GM21423 (cell line): ENCODE results near the gene CDH9.

Experiments
- ATAC-seq: cut with Tn5 transposase; IDR thresholded peaks from one replicate; pipeline ENCODE4 v1.9.1; 2021; ENCODE audit warnings: mild to moderate bottlenecking, moderate library complexity; ENCODE audit not compliant: unreplicated experiment

Gene CDH9

GRCh38 chr5:27038476-27038875 lies at the start of gene CDH9:
Gene CDH9 (minus strand): TSS chr5:27038586. CDS start chr5:26988333, 50,253 bp downstream.
- no peak for ATAC-seq

DNA sequence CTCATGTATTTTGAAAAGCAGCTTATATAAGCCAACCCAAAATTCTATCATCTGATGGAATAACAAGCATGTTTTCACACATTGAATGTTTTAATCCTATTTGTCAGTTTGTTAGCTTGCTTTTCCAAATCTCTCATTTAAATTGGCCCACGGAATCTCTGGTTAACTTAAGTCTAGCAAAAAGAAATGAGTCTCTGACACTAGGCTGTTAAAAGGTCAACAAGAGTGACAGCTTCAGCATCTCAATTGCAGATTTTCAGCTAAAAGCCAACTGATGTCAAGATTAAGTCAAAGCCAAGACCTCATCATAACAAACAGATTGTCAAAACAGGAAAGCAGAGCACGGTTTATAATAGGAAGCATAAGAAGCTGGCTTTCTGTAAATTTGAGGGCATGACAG lies 49.4 kb upstream of the CDH9 start:
- ATAC-seq = no peak

GRCh38 chr5:27083449-27084415 lies 45.3 kb upstream of the CDH9 start:
- no peak for ATAC-seq

GRCh38 chr5:27080147-27080546 lies 41.8 kb upstream of the CDH9 start:
- ATAC-seq = no peak

- ATAC-seq = no peak
These were observed 24.1 kb upstream of the CDH9 start for GRCh38 chr5:27062451-27062850.

- no peak for ATAC-seq
These were observed 10.1 kb upstream of the CDH9 start for GRCh38 chr5:27048510-27048909.

GRCh38 chr5:27041372-27041771 lies 3.0 kb upstream of the CDH9 start:
- ATAC-seq = no peak

- ATAC-seq = no peak
These were observed 3.8 kb downstream of the CDH9 start for GRCh38 chr5:27034565-27034964.

GRCh38 chr5:27026801-27027200 lies 11.6 kb downstream of the CDH9 start:
- no peak for ATAC-seq

DNA sequence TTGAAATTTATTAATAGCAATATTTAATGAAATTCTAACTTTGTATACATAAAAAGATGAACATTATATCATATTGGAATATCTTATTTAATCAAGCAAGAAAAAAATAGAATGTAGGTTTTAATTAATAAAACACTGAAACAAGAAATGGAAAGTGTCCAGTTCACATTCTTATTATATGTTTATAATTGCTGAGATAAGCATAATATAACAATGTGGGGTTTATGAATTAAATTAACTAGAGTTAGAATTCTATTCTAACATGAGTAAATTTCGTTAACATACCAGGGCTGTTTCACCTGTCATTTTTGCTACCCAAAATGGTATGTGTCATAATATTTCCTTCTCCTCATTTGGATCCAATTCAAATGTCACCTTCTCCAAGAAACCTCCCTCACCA lies 12.3 kb downstream of the CDH9 start:
- ATAC-seq = no peak

GRCh38 chr5:27021471-27021870 lies 16.9 kb downstream of the CDH9 start:
- no peak for ATAC-seq

GRCh38 chr5:27020973-27021372 lies 17.4 kb downstream of the CDH9 start:
- no peak for ATAC-seq

DNA sequence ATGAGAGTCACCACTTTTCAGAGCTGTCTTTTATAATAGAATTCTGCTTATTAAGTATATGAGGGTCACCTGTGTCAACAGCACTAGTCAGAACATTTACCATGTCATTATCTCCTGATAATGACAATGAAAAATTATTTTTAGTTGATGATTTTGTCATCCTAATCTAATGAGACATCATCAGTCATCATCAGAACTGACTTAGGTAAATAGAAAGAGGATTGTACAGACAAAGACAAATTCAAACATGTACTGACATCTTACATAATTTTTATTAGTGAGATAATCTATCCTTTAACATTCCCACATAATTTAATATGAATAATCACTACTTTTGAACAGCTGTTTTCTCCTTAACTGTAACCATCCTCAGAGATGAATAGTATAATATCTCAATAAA lies 22.6 kb downstream of the CDH9 start:
- no peak for ATAC-seq

GRCh38 chr5:27011274-27011673 lies 27.1 kb downstream of the CDH9 start:
- ATAC-seq = no peak

- no peak for ATAC-seq
These were observed 27.7 kb downstream of the CDH9 start for GRCh38 chr5:27010646-27011045.

DNA sequence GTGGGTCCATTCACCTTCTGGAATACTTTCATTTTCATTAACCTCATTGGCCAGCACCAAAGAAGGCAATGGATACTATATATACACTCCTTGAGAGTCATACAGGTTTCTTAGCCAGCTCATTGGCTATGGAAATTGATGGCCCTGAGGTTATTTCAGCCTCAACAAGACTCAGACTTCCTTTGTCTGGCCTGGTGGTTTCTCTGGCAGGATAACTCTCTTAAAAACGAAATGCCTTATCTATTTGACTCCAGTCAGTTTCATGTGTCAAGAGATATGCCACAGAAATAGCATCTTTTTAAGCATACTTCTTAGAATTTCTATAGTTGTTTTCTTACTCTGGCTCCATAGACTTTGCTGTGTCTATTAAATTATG lies 28.9 kb downstream of the CDH9 start:
- no peak for ATAC-seq

- no peak for ATAC-seq
These were observed 29.5 kb downstream of the CDH9 start for GRCh38 chr5:27008604-27009539.

- ATAC-seq = no peak
These were observed 31.3 kb downstream of the CDH9 start for GRCh38 chr5:27007121-27007520.

DNA sequence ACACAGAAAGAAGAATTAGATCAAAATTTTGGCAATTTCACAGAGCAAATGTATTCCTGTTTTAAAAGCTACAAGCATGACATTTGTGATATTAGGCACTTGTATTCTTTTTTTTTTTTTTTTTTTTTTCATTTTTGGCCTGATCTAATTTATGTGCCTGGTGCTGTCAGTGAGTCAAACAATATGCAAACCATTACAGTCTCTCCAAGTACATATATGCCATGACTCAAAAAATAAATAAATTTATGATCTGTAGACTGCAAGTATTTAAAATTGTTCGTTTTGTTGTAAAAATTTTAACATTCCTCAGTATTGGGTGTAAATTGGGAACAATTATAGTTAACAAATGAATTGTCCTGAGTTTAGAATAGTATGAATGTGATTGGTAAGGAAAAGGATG lies 51.4 kb downstream of the CDH9 start:
- no peak for ATAC-seq

GRCh38 chr5:26981750-26982149 lies 56.6 kb downstream of the CDH9 start:
- no peak for ATAC-seq

DNA sequence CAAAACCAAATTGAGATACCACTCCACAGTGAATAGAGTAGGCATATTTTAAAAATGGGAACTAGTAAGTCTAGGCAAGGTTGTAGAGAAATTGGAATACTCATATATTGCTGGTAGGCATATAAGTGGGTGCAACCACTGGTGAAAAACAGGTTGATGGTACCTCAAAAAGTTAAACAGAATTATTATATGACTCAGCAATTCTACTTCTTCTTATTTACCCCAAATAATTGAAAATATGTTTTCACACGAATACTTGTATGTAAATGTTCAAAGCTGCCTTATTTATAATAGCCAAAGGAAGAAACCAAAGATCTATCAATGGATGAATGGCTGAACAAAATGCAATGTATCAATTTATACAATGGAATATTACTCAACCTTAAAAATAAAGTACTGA lies 79.1 kb downstream of the CDH9 start:
- ATAC-seq = no peak

- ATAC-seq = no peak
These were observed 83.2 kb downstream of the CDH9 start for GRCh38 chr5:26955161-26955560.
